Mesothelial cell of epicardium (in vitro differentiated cells): ENCODE data around the gene CCDC148. TPM values are rescaled to one million over a fixed set of nuclear protein-coding genes. Genes with fewer than 3 reads are reported as not detected.

ENCODE experiments used
- DNase-seq, 2 experiments: peaks; one replicate each; pipeline ENCODE4 v3.0.0; 2021; ENCODE audit warnings: low spot score in 2 of 2; ENCODE audit not compliant: unreplicated experiment in 2 of 2
- H3K27ac Mint-ChIP-seq: 2 replicates; pipeline ENCODE4 v1.8.0; 2021; ENCODE audit warnings: mixed read lengths
- H3K27me3 Mint-ChIP-seq: 2 replicates; pipeline ENCODE4 v1.8.0; 2021; ENCODE audit warnings: low read depth, mixed read lengths
- H3K36me3 Mint-ChIP-seq: 2 replicates; pipeline ENCODE4 v1.8.0; 2021; ENCODE audit warnings: mixed read lengths
- H3K4me1 Mint-ChIP-seq: 2 replicates; pipeline ENCODE4 v1.8.0; 2021; ENCODE audit warnings: mixed read lengths
- H3K4me3 Mint-ChIP-seq: 2 replicates; pipeline ENCODE4 v1.8.0; 2021; ENCODE audit warnings: mild to moderate bottlenecking, moderate library complexity, mixed read lengths
- H3K9me3 Mint-ChIP-seq: 2 replicates; pipeline ENCODE4 v1.8.0; 2021; ENCODE audit warnings: mixed read lengths
- total RNA-seq: library from RNA; stranded (reverse); gene quantifications from 3 replicates; pipeline ENCODE4 v1.2.1, GENCODE V29; 2021
- TF ChIP-seq, protein P1 (sequence below): fragments of 200-600 bp; sonication (generic); IDR thresholded peaks from one replicate; pipeline ENCODE4 v1.5.0; 2021; ENCODE audit warnings: antibody characterized with exemption; ENCODE audit not compliant: unreplicated experiment

CCDC148 gene
- total RNA-seq, 1 donor from 2014 or later: 3.1 TPM

- H3K36me3 Mint-ChIP-seq: no peaks in the 10 kb centered on the region
These were observed 325.1 kb downstream of the CCDC148 start for GRCh38 chr2:158131483-158131912.

DNA sequence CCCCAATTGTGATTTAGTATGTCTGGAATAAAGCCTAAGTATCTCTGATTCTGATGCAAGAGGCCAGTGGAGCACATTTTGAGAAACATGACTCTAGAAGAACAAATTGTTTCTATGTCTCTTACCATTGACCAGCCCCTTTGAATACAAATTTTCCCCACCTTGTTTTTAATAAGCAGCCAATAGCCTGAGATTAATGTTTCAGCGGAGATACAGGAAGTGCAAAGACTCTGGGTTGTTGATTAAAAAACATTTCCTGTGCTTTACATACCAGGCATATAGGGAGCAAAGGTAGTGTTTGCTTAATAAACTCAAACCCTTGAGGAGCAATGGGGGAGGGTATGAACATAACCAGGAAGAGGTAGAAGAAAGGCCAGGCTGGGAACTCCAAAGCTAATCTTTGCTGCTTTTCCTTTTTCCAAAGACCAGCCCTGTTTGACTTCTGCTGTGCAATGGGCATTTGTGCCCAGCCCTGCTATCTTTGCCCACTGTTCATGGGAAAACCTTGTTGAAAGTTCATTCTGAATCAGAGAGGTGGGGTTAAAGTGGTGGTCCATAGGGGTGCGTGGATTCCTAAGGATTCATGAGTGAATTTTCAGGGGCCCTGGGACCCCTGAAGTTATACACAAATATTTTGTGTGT is 325.6 kb downstream of the CCDC148 start:
- Mint-ChIP-seq H3K27me3 (peaks cover 4% of the 10 kb centered on the region), H3K27ac (no peak overlapping the region), H3K36me3 (no peaks in the 10 kb centered on the region), H3K4me1 (peaks cover 2% of the 10 kb centered on the region), H3K4me3 (no peak overlapping the region), H3K9me3 (peaks cover 5% of the 10 kb centered on the region)
- DNase-seq: no peak
- TF ChIP-seq, protein P1, sequence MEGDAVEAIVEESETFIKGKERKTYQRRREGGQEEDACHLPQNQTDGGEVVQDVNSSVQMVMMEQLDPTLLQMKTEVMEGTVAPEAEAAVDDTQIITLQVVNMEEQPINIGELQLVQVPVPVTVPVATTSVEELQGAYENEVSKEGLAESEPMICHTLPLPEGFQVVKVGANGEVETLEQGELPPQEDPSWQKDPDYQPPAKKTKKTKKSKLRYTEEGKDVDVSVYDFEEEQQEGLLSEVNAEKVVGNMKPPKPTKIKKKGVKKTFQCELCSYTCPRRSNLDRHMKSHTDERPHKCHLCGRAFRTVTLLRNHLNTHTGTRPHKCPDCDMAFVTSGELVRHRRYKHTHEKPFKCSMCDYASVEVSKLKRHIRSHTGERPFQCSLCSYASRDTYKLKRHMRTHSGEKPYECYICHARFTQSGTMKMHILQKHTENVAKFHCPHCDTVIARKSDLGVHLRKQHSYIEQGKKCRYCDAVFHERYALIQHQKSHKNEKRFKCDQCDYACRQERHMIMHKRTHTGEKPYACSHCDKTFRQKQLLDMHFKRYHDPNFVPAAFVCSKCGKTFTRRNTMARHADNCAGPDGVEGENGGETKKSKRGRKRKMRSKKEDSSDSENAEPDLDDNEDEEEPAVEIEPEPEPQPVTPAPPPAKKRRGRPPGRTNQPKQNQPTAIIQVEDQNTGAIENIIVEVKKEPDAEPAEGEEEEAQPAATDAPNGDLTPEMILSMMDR: no peak

More at GRCh38 chr2:158131483-158131912, 325.1 kb downstream of the CCDC148 start:
- peaks cover 5% of the 10 kb centered on the region for H3K9me3 Mint-ChIP-seq
- no peak overlapping the region for H3K4me3 Mint-ChIP-seq
- TF ChIP-seq, protein P1: no peak
- peaks cover 2% of the 10 kb centered on the region for H3K4me1 Mint-ChIP-seq
- no peak for DNase-seq
- peaks cover 2% of the 10 kb centered on the region for H3K27me3 Mint-ChIP-seq
- H3K27ac Mint-ChIP-seq: no peak overlapping the region

GRCh38 chr2:158129037-158129436 is 327.5 kb downstream of the CCDC148 start:
- Mint-ChIP-seq H3K27me3 (peaks cover 15% of the 10 kb centered on the region), H3K9me3 (peaks cover 5% of the 10 kb centered on the region), H3K4me3 (no peak overlapping the region), H3K27ac (no peak overlapping the region), H3K36me3 (no peaks in the 10 kb centered on the region), H3K4me1 (peaks cover 2% of the 10 kb centered on the region)
- DNase-seq: no peak
- TF ChIP-seq, protein P1: no peak

DNA sequence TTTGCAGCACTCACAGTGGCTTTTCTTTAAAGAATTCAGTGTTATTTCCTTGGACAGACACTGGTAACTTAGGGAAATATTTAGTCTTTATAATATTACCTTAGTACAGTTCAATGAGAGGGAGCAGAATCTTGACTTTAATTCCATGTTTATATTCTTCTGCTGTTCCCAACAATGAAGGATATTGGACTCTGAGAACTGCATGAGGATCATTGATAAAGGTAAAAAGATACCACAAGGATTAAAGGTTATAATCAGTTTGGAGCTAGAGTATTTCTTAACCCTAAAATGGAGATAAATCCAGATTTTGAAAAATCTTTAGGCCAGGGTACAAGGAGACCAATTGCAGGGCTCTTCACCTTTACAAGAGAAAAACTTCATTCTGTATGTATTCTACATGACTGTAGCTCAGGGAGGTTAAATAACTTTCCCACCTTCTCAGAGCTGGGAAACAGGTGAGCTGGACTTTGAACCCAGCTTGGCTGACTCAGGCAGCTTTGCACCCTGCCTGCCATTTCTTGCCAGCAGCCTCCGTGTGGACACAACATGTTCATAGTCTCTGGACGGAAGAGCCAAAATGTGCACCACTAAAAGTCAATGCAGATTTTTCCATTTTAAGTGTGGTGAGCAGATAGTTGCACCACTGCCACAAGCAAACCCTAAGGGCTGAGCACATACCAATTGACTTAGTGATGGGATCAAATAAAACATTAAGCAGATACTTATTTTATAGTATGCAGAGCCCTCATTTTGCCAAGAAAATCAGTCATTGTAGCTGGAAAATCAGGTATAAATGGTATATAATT is 328.2 kb downstream of the CCDC148 start:
- Mint-ChIP-seq H3K4me3 (no peak overlapping the region), H3K9me3 (peaks cover 5% of the 10 kb centered on the region), H3K27me3 (peaks cover 17% of the 10 kb centered on the region), H3K4me1 (peaks cover 2% of the 10 kb centered on the region), H3K27ac (no peak overlapping the region), H3K36me3 (no peaks in the 10 kb centered on the region)
- no peak for DNase-seq
- TF ChIP-seq, protein P1: no peak

DNA sequence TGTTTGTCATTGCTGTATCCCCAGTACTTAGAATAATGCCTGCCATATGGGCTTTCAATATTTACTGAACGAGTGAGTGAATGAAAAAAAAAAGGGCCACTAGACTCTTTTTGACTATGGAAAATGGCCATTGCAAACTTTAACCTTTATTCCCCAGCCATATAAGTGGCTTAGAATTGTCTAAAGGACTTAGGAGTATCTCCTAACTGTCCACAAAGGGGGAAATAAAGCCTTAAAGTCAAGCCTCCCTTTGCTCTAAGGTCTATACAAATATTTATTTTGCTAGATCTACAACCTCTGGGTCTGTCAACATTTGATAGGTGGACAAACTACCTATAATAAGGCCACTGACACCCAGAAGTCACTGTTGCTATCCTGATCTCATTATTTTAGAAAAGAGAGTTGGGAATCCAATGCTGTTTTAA is 329.2 kb downstream of the CCDC148 start:
- Mint-ChIP-seq H3K27me3 (peaks cover 23% of the 10 kb centered on the region), H3K9me3 (peaks cover 1% of the 10 kb centered on the region), H3K36me3 (no peaks in the 10 kb centered on the region), H3K4me1 (peaks cover 2% of the 10 kb centered on the region), H3K4me3 (no peak overlapping the region), H3K27ac (no peak overlapping the region)
- no peak for DNase-seq
- TF ChIP-seq, protein P1: no peak
